Breast epithelium (tissue), 4 donors: ENCODE measurements around the gene KCNQ5. TPM values are rescaled to one million over a fixed set of nuclear protein-coding genes. Genes with fewer than 3 reads are reported as not detected.
"Not testable (repeated sequence)": the region's sequence is repeated elsewhere in the genome, so short reads cannot be mapped to it uniquely, and the experiment has no call there.

Experiments used
- DNase-seq, 2 donors: peaks; one replicate each; pipeline ENCODE4 v3.0.0-alpha.2; 2019; ENCODE audit warnings: low spot score in 2 of 2
- H3K27ac ChIP-seq, 2 donors: fragments of 200-600 bp; sonication (generic) in 1 of 2; one replicate each; pipeline ENCODE4 v1.5.1; 2016 to 2019; ENCODE audit warnings: mild to moderate bottlenecking in 1 of 2
- H3K27me3 ChIP-seq, 2 donors: fragments of 200-600 bp; sonication (generic) in 1 of 2; one replicate each; pipeline versions ENCODE4 v1.5.1 to v1.6.0; 2017 to 2019; ENCODE audit warnings: control low read depth in 1 of 2, mild to moderate bottlenecking in 1 of 2
- H3K36me3 ChIP-seq: fragments of 200-600 bp; one replicate; pipeline ENCODE4 v1.5.1; 2019
- H3K4me1 ChIP-seq, 2 donors: fragments of 200-600 bp; sonication (generic); one replicate each; pipeline ENCODE4 v1.5.1; 2016 to 2019; ENCODE audit warnings: control low read depth in 1 of 2
- H3K4me3 ChIP-seq, 3 donors: fragments of 200-600 bp; sonication (generic); 1 replicate in 2 of 3; 2 replicates in 1 of 3; pipeline ENCODE4 v1.5.1; 2016 to 2019; ENCODE audit warnings: mild to moderate bottlenecking in 3 of 3, moderate library complexity in 2 of 3
- H3K9me3 ChIP-seq, 2 donors: fragments of 200-600 bp; sonication (generic) in 1 of 2; one replicate each; pipeline ENCODE4 v1.5.1; 2016 to 2019; ENCODE audit warnings: control low read depth in 1 of 2
- CTCF ChIP-seq, 3 donors: fragments of 450-650 bp; IDR thresholded peaks; one replicate each; pipeline ENCODE4 v1.5.1; 2016 to 2017; ENCODE audit warnings: antibody characterized with exemption in 3 of 3, mild to moderate bottlenecking in 3 of 3, moderate library complexity in 3 of 3
- POLR2A ChIP-seq: fragments of 450-650 bp; IDR thresholded peaks from one replicate; pipeline ENCODE4 v1.6.1; 2016; ENCODE audit warnings: antibody characterized with exemption, mild to moderate bottlenecking, moderate library complexity
- POLR2AphosphoS5 ChIP-seq, 3 donors: sonication (generic); formaldehyde crosslinking; IDR thresholded peaks; one replicate each; pipeline ENCODE4 v1.6.1; 2017; ENCODE audit warnings: antibody characterized with exemption in 3 of 3
- intact Hi-C: fragments of 100-400 bp; cut with DNase I; formaldehyde crosslinking; loops from one replicate; pipeline ENCODE4 v1.15.1; 2023; ENCODE audit warnings: low total_unique reads
- total RNA-seq, 3 donors: library from RNA; depleted of rRNA; stranded (reverse); fragments of >200 nt; gene quantifications; one replicate each; pipeline ENCODE4 v1.1.0, GENCODE V29; 2016

KCNQ5 gene
- total RNA-seq, 3 donors from 2014 or later: 0.16 to 1.0 (median 0.33) TPM

- no peaks in the 10 kb centered on the region for H3K27me3 ChIP-seq
- no peak for DNase-seq
- intact Hi-C loops: no loop called here
- TF ChIP-seq POLR2AphosphoS5 (IDR thresholded peaks at IDR 0.05): no peak
- no peak for TF ChIP-seq CTCF (IDR thresholded peaks at IDR 0.05)
- TF ChIP-seq POLR2A: no peak
- no peak overlapping the region for H3K27ac ChIP-seq
- no peaks in the 10 kb centered on the region for H3K4me1 ChIP-seq
- no peaks in the 10 kb centered on the region for H3K36me3 ChIP-seq
- H3K9me3 ChIP-seq: no peaks in the 10 kb centered on the region
- no peak overlapping the region for H3K4me3 ChIP-seq
These were observed 353.5 kb downstream of the KCNQ5 start for GRCh38 chr6:72975352-72975752.

- DNase-seq: no peak
- H3K4me1 ChIP-seq: no peaks in the 10 kb centered on the region
- intact Hi-C loops: no loop called here
- H3K36me3 ChIP-seq: no peaks in the 10 kb centered on the region
- no peak overlapping the region for H3K27ac ChIP-seq
- no peak overlapping the region for H3K4me3 ChIP-seq
- H3K27me3 ChIP-seq: no peaks in the 10 kb centered on the region
- no peaks in the 10 kb centered on the region for H3K9me3 ChIP-seq
- TF ChIP-seq CTCF (IDR thresholded peaks at IDR 0.05) (no peak), POLR2A (no peak), POLR2AphosphoS5 (IDR thresholded peaks at IDR 0.05) (no peak)
These were observed 354.6 kb downstream of the KCNQ5 start for GRCh38 chr6:72976484-72976883.

GRCh38 chr6:72977114-72977513 lies 355.2 kb downstream of the KCNQ5 start:
- no peak for DNase-seq
- Histone ChIP-seq H3K36me3 (no peaks in the 10 kb centered on the region), H3K9me3 (no peaks in the 10 kb centered on the region), H3K4me1 (no peaks in the 10 kb centered on the region), H3K27ac (no peak overlapping the region), H3K27me3 (no peaks in the 10 kb centered on the region), H3K4me3 (no peak overlapping the region)
- intact Hi-C loops: no loop called here
- TF ChIP-seq POLR2AphosphoS5 (IDR thresholded peaks at IDR 0.05): no peak
- TF ChIP-seq POLR2A: no peak
- no peak for TF ChIP-seq CTCF (IDR thresholded peaks at IDR 0.05)

- H3K4me1 ChIP-seq, intact Hi-C loops, H3K4me3 ChIP-seq, DNase-seq, H3K36me3 ChIP-seq, H3K27me3 ChIP-seq, H3K27ac ChIP-seq, H3K9me3 ChIP-seq: not testable (repeated sequence)
These were observed 356.9 kb downstream of the KCNQ5 start for GRCh38 chr6:72978808-72979207.

GRCh38 chr6:72984189-72984831 lies 362.4 kb downstream of the KCNQ5 start:
- DNase-seq, H3K36me3 ChIP-seq, intact Hi-C loops: not testable (repeated sequence)

GRCh38 chr6:72984981-72985665 lies 363.3 kb downstream of the KCNQ5 start:
- H3K4me3 ChIP-seq: no peak overlapping the region
- no peaks in the 10 kb centered on the region for H3K27me3 ChIP-seq
- intact Hi-C loops: no loop called here
- H3K4me1 ChIP-seq: no peaks in the 10 kb centered on the region
- TF ChIP-seq CTCF (IDR thresholded peaks at IDR 0.05): no peak
- no peak for TF ChIP-seq POLR2AphosphoS5 (IDR thresholded peaks at IDR 0.05)
- TF ChIP-seq POLR2A: no peak
- H3K36me3 ChIP-seq: no peaks in the 10 kb centered on the region
- DNase-seq: no peak
- H3K9me3 ChIP-seq: no peaks in the 10 kb centered on the region
- H3K27ac ChIP-seq: no peak overlapping the region

More at GRCh38 chr6:72984189-72984831, 362.4 kb downstream of the KCNQ5 start:
- not testable (repeated sequence) for H3K9me3 ChIP-seq, H3K27ac ChIP-seq, H3K27me3 ChIP-seq, H3K4me3 ChIP-seq, H3K4me1 ChIP-seq
